G401.6 (cell line): ENCODE data around the gene SARNP.
"Not testable (repeated sequence)": the region's sequence is repeated elsewhere in the genome, so short reads cannot be mapped to it uniquely, and the experiment has no call there.

Source experiments
- FAIRE-seq: peaks from 2 replicates; lab custom pipeline; 2012; peaks lifted over from hg19 to GRCh38; lab: Jason Lieb, UNC

SARNP gene

GRCh38 chr12:55817345-55818139, at the start of gene SARNP, which contains the start of gene ORMDL2:
TSS of gene SARNP (minus strand) at chr12:55817724. CDS start at chr12:55817701, 23 bp downstream.
TSS of gene ORMDL2 (plus strand) at chr12:55818041. CDS start at chr12:55819000, 959 bp downstream.
- peak; percentile 99 for FAIRE-seq

- not testable (repeated sequence) for FAIRE-seq
These were observed 49.0 kb upstream of the SARNP start for GRCh38 chr12:55866454-55867004.

- peak; percentile 44 for FAIRE-seq
These were observed 47.8 kb upstream of the SARNP start for GRCh38 chr12:55865327-55865726.

GRCh38 chr12:55862931-55863330, 45.4 kb upstream of the SARNP start:
- not testable (repeated sequence) for FAIRE-seq

GRCh38 chr12:55862286-55862685, 44.8 kb upstream of the SARNP start:
- FAIRE-seq = no peak

GRCh38 chr12:55861871-55862270, 44.3 kb upstream of the SARNP start:
- FAIRE-seq = no peak

- FAIRE-seq = no peak
These were observed 43.9 kb upstream of the SARNP start for GRCh38 chr12:55861396-55861795.

- FAIRE-seq = no peak
These were observed 35.2 kb upstream of the SARNP start for GRCh38 chr12:55852740-55853139.

- no peak for FAIRE-seq
These were observed 33.4 kb upstream of the SARNP start for GRCh38 chr12:55850893-55851292.

GRCh38 chr12:55850401-55850800, 32.9 kb upstream of the SARNP start:
- FAIRE-seq = no peak

GRCh38 chr12:55849616-55850343, 32.3 kb upstream of the SARNP start:
- no peak for FAIRE-seq

GRCh38 chr12:55847603-55848291, 30.2 kb upstream of the SARNP start:
- FAIRE-seq = no peak

- no peak for FAIRE-seq
These were observed 29.5 kb upstream of the SARNP start for GRCh38 chr12:55847033-55847432.

- no peak for FAIRE-seq
These were observed 28.4 kb upstream of the SARNP start for GRCh38 chr12:55845785-55846496.

- no peak for FAIRE-seq
These were observed 27.8 kb upstream of the SARNP start for GRCh38 chr12:55845361-55845760.

GRCh38 chr12:55844961-55845360, 27.4 kb upstream of the SARNP start:
- FAIRE-seq = no peak

GRCh38 chr12:55843431-55843830, 25.9 kb upstream of the SARNP start:
- FAIRE-seq = no peak

- FAIRE-seq = no peak
These were observed 25.3 kb upstream of the SARNP start, which contains the start of gene MMP19 for GRCh38 chr12:55842681-55843429. TSS of gene MMP19 (minus strand) at chr12:55842936. CDS start at chr12:55842830, 106 bp downstream.

- FAIRE-seq = no peak
These were observed 23.2 kb upstream of the SARNP start for GRCh38 chr12:55840581-55841351.
